Naive thymus-derived CD8-positive, alpha-beta T cell (primary cell): ENCODE data around the gene MED12. TPM values are rescaled to one million over a fixed set of nuclear protein-coding genes. Genes with fewer than 3 reads are reported as not detected.
A peak's percentile ranks its signal among the peaks of the same experiment; 100 is the strongest.

Source experiments
- ATAC-seq, 2 donors: fragments of 150-1000 bp; cut with Tn5 transposase in 1 of 2; sonication (Bioruptor Pico), chemical (Tn5 transposase) in 1 of 2; 1 replicate in 1 of 2; 2 replicates in 1 of 2; pipeline ENCODE4 v1.10.0; 2021; ENCODE audit warnings: mild to moderate bottlenecking in 2 of 2, moderate library complexity in 2 of 2
- POLR2A ChIA-PET: fragments of 350-600 bp; sonication (Branson Sonifier 250); formaldehyde crosslinking; loops from one replicate; lab custom pipeline; 2021; ENCODE audit warnings: antibody characterized with exemption; lab: Charles Lee
- DNase-seq, 10 donors: peaks; one replicate each; pipeline versions ENCODE4 v3.0.0 to v3.0.0-alpha.2; 2020 to 2022
- H3K27ac Mint-ChIP-seq, 10 donors: one replicate each; pipeline ENCODE4 v1.8.0; 2020 to 2022; ENCODE audit warnings: mild to moderate bottlenecking in 10 of 10, mixed read lengths in 10 of 10, moderate library complexity in 4 of 10, inconsistent platforms in 1 of 10
- H3K27me3 Mint-ChIP-seq, 5 donors: one replicate each; pipeline ENCODE4 v1.8.0; 2021 to 2022; ENCODE audit warnings: mixed read lengths in 5 of 5
- H3K36me3 Mint-ChIP-seq, 3 donors: one replicate each; pipeline ENCODE4 v1.8.0; 2020 to 2022; ENCODE audit warnings: mixed read lengths in 3 of 3, mild to moderate bottlenecking in 2 of 3, inconsistent platforms in 1 of 3
- H3K4me1 Mint-ChIP-seq, 4 donors: one replicate each; pipeline ENCODE4 v1.8.0; 2021 to 2022; ENCODE audit warnings: mixed read lengths in 4 of 4
- H3K4me3 Mint-ChIP-seq, 10 donors: one replicate each; pipeline ENCODE4 v1.8.0; 2020 to 2022; ENCODE audit warnings: mild to moderate bottlenecking in 10 of 10, mixed read lengths in 10 of 10, moderate library complexity in 6 of 10, inconsistent platforms in 1 of 10
- H3K9me3 Mint-ChIP-seq, 9 donors: one replicate each; pipeline ENCODE4 v1.8.0; 2020 to 2022; ENCODE audit warnings: mixed read lengths in 9 of 9, mild to moderate bottlenecking in 3 of 9, inconsistent platforms in 1 of 9, moderate library complexity in 1 of 9
- polyA plus RNA-seq, 3 donors: library from polyadenylated mRNA; unstranded; fragments of 300-500 nt; fragmentation: Illumina TruSeq; gene quantifications; one replicate each; pipeline ENCODE4 v1.2.3, GENCODE V29; 2021
- total RNA-seq, 8 experiments: library from RNA in 2 of 8; stranded (reverse) in 2 of 8; gene quantifications; one replicate each; pipeline ENCODE4 v1.2.3 and lab custom pipeline; 2021 to 2026

The MED12 gene
- total and polyA plus RNA-seq, 5 experiments from 2014 or later, result 6.6 to 80.0 (median 17.0) TPM

DNA sequence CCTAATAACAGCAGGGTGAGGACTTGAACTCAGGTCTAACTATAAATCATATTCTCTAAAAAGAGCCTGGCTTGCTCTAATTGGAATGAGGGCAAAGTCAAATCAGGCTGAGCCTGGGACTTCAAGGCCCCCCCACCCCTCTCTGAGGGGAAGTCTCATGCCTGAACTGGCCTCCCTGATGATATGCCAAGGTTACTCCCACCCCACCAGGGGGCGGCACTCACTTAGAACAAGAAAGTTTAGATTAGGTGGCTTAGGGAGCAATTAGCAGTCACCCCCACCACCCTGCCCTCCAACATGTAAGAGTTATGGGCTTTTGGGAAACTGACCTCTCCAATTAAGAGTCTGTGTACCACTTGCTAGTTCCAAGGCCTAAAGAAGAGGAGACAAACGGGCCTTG lies 20.1 kb upstream of the MED12 start:
- ATAC-seq (peak; percentile 42 to 43), DNase-seq (peak; percentile 64 to 90 (median 75))
- Mint-ChIP-seq H3K27me3 (no peaks in the 10 kb centered on the region), H3K9me3 (no peaks in the 10 kb centered on the region), H3K4me1 (peaks cover 22 to 66% (median 63%) of the 10 kb centered on the region in 4 donors), H3K4me3 (peak overlapping the region; percentile 16 to 71 (median 59)), H3K27ac (peak overlapping the region in 9 of 10 donors; percentile 25 to 87 (median 82)), H3K36me3 (peaks cover 0 to 3% (median 0%) of the 10 kb centered on the region in 3 donors)
- POLR2A ChIA-PET, result interaction anchor here (1.1 to 1.3 kb wide), 2 partner anchors 20 to 31 kb away, joined by 3 to 4 read pairs; partner anchors contain the start of gene MED12

DNA sequence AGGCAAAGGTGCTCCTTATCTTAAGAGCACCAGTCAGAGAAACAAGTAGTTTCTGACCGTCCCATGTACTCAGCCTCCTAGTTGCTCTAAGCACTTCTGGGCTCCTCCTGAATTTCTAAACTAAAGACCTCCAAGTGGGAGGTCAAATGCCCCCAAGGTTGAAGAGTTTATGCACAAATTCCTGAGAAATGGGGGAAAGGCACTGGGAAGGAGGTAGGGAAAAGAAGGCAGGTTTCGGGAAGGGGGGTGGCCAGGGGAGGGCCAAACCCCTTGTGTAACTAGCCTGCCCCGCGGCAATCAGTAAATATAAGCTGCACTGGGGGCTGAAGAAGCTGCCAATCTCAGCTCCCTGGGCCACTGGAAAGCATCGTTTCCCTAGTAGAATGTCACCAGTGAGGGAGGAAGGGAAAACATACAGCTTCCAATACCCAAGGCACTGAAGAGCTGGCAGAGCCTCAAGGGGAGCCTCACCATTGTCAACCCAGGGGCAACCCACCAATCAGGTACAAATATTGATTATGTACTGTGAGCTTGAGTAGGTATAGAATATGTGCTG lies 19.4 kb upstream of the MED12 start:
- Mint-ChIP-seq H3K27me3 (no peaks in the 10 kb centered on the region), H3K4me3 (peak overlapping the region in 6 of 10 donors; percentile 13 to 71 (median 54)), H3K36me3 (peaks cover 0 to 3% (median 0%) of the 10 kb centered on the region in 3 donors), H3K4me1 (peaks cover 26 to 74% (median 70%) of the 10 kb centered on the region in 4 donors), H3K9me3 (no peaks in the 10 kb centered on the region), H3K27ac (peak overlapping the region in 8 of 10 donors; percentile 64 to 91 (median 85))
- DNase-seq (no peak), ATAC-seq (no peak)
- POLR2A ChIA-PET, result interaction anchor here (1.0 to 10.6 kb wide), 7 partner anchors 9 to 267 kb away, joined by 3 to 134 read pairs (median 11); partner anchors contain the start of genes IL2RG, MED12 and TAF1

DNA sequence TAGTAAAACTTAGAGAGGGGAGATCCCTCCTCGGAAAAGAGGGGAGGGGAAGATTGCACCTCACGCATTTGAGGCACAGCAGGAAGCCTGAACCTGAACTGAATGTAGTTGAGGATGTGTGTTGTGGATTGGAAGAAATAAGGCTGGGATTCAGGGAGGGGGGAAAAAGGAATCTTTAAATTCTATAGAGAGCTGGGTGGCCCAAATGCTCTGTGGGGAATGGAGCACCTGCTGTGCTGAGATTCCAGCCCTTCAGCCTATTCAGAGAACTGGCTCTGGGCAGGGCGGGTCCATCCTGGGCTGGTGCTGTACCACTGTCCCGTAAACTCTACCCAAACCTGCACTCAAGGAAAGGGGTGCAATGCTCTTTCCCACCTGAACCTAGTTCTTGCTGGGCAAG lies 18.7 kb upstream of the MED12 start:
- Mint-ChIP-seq H3K4me1 (peaks cover 27 to 81% (median 77%) of the 10 kb centered on the region in 4 donors), H3K9me3 (no peaks in the 10 kb centered on the region), H3K36me3 (peaks cover 0 to 3% (median 0%) of the 10 kb centered on the region in 3 donors), H3K4me3 (peak overlapping the region in 8 of 10 donors; percentile 13 to 71 (median 54)), H3K27ac (peak overlapping the region in 9 of 10 donors; percentile 64 to 92 (median 84)), H3K27me3 (no peaks in the 10 kb centered on the region)
- DNase-seq (no peak), ATAC-seq (no peak)
- POLR2A ChIA-PET, result interaction anchor here (1.0 to 10.6 kb wide), 8 partner anchors 8 to 267 kb away, joined by 3 to 134 read pairs (median 12); partner anchors contain the start of genes IL2RG, MED12 and TAF1

DNA sequence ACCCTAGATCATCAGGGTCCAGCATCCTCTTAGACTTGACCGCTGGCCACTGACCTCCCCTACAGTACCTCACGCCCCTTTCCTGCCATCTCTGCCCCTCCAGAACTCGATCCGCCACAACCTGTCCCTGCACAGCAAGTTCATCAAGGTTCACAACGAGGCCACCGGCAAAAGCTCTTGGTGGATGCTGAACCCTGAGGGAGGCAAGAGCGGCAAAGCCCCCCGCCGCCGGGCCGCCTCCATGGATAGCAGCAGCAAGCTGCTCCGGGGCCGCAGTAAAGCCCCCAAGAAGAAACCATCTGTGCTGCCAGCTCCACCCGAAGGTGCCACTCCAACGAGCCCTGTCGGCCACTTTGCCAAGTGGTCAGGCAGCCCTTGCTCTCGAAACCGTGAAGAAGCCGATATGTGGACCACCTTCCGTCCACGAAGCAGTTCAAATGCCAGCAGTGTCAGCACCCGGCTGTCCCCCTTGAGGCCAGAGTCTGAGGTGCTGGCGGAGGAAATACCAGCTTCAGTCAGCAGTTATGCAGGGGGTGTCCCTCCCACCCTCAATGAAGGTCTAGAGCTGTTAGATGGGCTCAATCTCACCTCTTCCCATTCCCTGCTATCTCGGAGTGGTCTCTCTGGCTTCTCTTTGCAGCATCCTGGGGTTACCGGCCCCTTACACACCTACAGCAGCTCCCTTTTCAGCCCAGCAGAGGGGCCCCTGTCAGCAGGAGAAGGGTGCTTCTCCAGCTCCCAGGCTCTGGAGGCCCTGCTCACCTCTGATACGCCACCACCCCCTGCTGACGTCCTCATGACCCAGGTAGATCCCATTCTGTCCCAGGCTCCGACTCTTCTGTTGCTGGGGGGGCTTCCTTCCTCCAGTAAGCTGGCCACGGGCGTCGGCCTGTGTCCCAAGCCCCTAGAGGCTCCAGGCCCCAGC lies 17.6 kb upstream of the MED12 start:
- Mint-ChIP-seq H3K4me1 (peaks cover 28 to 83% (median 79%) of the 10 kb centered on the region in 4 donors), H3K4me3 (peak overlapping the region in 6 of 10 donors; percentile 28 to 77 (median 51))
- POLR2A ChIA-PET, result interaction anchor here (0.6 to 10.6 kb wide), 13 partner anchors 9 to 265 kb away, joined by 3 to 134 read pairs (median 5); partner anchors contain the start of genes IL2RG, MED12, SNX12 and TAF1

DNA sequence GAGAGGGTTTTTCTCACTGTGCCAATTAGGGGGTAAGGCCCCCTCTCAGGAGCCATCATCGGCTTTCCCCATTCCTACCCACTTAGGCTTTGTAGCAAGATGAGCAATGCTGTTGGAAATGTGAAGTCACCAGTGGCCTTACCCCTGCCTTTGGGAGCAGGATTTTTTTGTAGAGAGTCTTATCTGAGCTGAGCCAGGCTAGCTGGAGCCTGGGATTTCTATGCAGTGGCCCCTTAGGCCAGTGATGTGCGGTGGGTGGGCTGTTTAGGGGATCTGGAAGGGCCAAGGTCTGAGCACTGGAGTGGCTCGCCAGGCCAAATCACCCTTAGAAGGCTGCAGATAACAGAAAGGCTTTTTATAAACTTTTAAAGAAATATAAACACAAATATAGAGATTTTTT lies 16.1 kb upstream of the MED12 start:
- POLR2A ChIA-PET, result interaction anchor here (0.9 to 10.6 kb wide), 10 partner anchors 9 to 264 kb away, joined by 3 to 134 read pairs (median 5); partner anchors contain the start of genes IL2RG, MED12 and TAF1
- Mint-ChIP-seq H3K27ac (peak overlapping the region; percentile 90 to 97 (median 94)), H3K36me3 (peaks cover 0 to 21% (median 5%) of the 10 kb centered on the region in 3 donors), H3K27me3 (no peaks in the 10 kb centered on the region), H3K4me1 (peaks cover 36 to 89% (median 85%) of the 10 kb centered on the region in 4 donors), H3K4me3 (peak overlapping the region in 7 of 10 donors; percentile 12 to 88 (median 66)), H3K9me3 (no peaks in the 10 kb centered on the region)
- no peak for ATAC-seq
- no peak for DNase-seq

More for the DNA sequence above, 17.6 kb upstream of the MED12 start:
- Mint-ChIP-seq H3K36me3 (peaks cover 0 to 7% (median 1%) of the 10 kb centered on the region in 3 donors), H3K9me3 (no peaks in the 10 kb centered on the region), H3K27ac (peak overlapping the region; percentile 77 to 97 (median 93)), H3K27me3 (no peaks in the 10 kb centered on the region)
- DNase-seq (peak in 4 of 10 donors; percentile 14 to 70 (median 24)), ATAC-seq (peak; percentile 35 to 45)

DNA sequence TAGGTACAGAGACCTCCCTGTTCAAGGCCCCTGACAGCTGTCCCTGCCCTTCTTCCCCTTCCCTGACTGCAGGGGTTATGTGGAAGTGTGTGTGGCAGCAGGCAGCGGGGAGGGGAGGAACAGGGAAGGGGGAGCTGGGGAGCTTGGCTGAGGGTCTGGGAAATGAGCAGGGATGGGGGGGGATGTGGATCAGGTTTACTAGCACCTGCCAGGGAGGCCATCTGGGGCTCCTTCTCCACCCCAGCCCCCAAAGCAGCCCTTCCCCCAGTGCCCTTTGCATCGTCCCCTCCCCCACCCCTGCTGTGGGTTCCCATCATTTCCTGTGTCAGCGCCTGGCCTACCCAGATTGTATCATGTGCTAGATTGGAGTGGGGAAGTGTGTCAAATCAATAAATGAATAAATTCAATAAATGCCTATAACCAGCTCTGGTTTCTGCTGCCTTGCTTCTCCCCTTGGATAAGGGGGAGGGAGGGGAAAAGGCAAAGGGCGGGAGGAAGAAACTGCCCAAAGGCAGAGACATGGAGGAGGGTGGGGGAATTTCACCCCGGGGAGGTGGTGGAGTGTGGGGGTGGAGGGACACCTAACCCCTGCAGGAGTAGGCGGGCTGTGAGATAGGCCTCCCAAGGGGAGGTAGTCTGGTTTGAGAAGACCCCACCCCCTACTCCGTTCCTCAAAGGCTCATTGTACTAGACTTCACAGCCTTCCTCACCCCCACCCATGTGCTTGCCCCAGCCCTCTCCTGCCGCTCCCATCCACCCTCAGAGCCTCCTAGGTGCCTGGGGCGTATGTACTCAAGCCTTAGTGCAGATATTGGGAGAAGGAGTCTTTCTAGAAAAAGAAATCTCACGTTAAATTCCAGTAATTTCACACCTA lies 15.0 kb upstream of the MED12 start:
- POLR2A ChIA-PET, result interaction anchor here (0.9 to 10.6 kb wide), 9 partner anchors 8 to 430 kb away, joined by 3 to 134 read pairs (median 5); partner anchors contain the start of genes IL2RG, MED12, NONO and OGT
- Mint-ChIP-seq H3K9me3 (no peaks in the 10 kb centered on the region), H3K36me3 (peaks cover 0 to 31% (median 10%) of the 10 kb centered on the region in 3 donors), H3K4me3 (peak overlapping the region; percentile 73 to 88 (median 80)), H3K27me3 (no peaks in the 10 kb centered on the region), H3K4me1 (peaks cover 39 to 90% (median 89%) of the 10 kb centered on the region in 4 donors), H3K27ac (peak overlapping the region; percentile 90 to 97 (median 94))
- ATAC-seq (peak; percentile 41 to 58), DNase-seq (peak; percentile 28 to 78 (median 50))

DNA sequence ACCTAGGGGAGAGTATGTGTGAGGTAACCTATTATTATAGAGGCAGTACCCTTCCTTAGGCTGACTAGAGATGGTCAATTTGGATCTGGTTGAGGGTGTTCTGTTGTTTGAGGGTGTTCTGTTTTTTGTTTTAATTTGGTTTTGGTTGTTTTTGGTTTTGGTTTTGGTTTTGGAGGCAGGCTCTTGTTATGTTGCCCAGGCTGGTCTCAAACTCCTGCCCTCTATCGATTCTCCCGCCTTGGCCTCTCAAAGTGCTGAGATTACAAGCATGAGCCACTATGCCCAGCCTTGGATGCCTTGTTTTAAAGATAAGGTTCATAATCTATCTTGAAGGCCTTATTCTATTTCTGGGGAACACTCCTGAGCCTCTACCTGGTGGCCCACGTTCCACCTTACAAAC lies 12.8 kb upstream of the MED12 start:
- peak in 1 of 2 donors; percentile 3 for ATAC-seq
- peak overlapping the region; percentile 87 to 99 (median 96) for H3K27ac Mint-ChIP-seq
- H3K4me3 Mint-ChIP-seq, result peak overlapping the region; percentile 38 to 98 (median 80)
- no peaks in the 10 kb centered on the region for H3K27me3 Mint-ChIP-seq
- peaks cover 7 to 53% (median 29%) of the 10 kb centered on the region in 3 donors for H3K36me3 Mint-ChIP-seq
- no peaks in the 10 kb centered on the region for H3K9me3 Mint-ChIP-seq
- DNase-seq, result no peak
- POLR2A ChIA-PET, result interaction anchor here (0.9 to 10.6 kb wide), 5 partner anchors 8 to 972 kb away, joined by 3 to 134 read pairs (median 7); partner anchors contain the start of genes FOXO4, IGBP1 and MED12
- H3K4me1 Mint-ChIP-seq, result peaks cover 39 to 91% (median 79%) of the 10 kb centered on the region in 4 donors

DNA sequence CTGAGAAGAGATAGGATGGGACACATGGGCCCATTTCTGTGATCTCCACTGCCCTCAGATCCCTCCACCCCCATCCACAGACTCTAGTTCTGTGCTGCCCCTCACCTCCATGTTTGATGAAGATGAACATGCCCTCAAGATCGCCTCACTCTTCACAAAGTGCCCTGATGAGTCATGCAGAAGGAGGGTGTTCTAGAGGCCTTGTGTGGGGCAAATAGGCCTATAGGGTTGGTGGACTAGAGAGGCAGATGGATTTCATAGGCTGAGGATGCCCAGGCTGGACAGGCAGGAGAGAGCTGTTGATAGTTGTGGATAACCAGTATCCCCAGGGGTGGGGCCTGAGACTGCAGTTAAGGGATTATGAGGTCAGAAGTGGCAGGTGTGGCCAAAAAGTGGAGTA lies 12.0 kb upstream of the MED12 start, which contains the start of gene CXorf65:
Gene CXorf65, minus strand, starts transcription at position 314 of the 400 bp plus-strand sequence. Its CDS starts 184 bp downstream, at position 130.
- POLR2A ChIA-PET, result interaction anchor here (0.9 to 10.6 kb wide), 4 partner anchors 8 to 973 kb away, joined by 3 to 134 read pairs (median 8); partner anchors contain the start of genes FOXO4, IGBP1 and MED12
- H3K36me3 Mint-ChIP-seq, result peaks cover 15 to 54% (median 33%) of the 10 kb centered on the region in 3 donors
- H3K27ac Mint-ChIP-seq, result peak within 1 kb of the TSS; percentile 92 to 100 (median 98)
- H3K27me3 Mint-ChIP-seq, result peaks cover 0 to 2% (median 0%) of the 10 kb centered on the region in 5 donors
- DNase-seq (no peak), ATAC-seq (peak in 1 of 2 donors; percentile 16)
- peak within 1 kb of the TSS; percentile 83 to 98 (median 96) for H3K4me3 Mint-ChIP-seq
- peaks cover 33 to 86% (median 71%) of the 10 kb centered on the region in 4 donors for H3K4me1 Mint-ChIP-seq
- H3K9me3 Mint-ChIP-seq, result no peaks in the 10 kb centered on the region

DNA sequence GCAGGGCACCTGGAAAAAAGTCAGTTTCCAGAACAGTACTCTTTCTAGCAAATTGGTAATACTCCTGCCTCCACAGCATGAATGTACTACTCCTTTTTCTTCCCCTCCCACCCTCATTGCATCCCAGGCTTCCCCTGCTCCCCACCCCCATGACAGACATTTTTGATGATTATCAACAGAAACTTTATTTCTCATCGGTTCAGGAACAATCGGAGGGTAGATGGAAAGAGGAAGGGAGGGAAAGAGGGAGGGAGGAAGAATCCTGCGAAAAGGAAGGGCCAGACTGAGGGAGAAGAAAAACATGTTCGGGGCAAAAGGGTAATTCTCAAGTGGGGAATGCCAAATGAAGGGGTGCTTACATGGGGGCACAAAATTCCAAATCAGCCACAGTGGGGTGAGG lies 11.2 kb upstream of the MED12 start:
- Mint-ChIP-seq H3K27me3 (peaks cover 0 to 2% (median 0%) of the 10 kb centered on the region in 5 donors), H3K36me3 (peaks cover 16 to 54% (median 33%) of the 10 kb centered on the region in 3 donors), H3K4me1 (peaks cover 34 to 83% (median 68%) of the 10 kb centered on the region in 4 donors), H3K9me3 (no peaks in the 10 kb centered on the region), H3K4me3 (peak overlapping the region; percentile 83 to 98 (median 96)), H3K27ac (peak overlapping the region; percentile 92 to 100 (median 98))
- POLR2A ChIA-PET, result interaction anchor here (10.6 kb wide), 1 partner anchor 11 kb away, joined by 134 read pairs; the partner anchor contains the start of gene MED12
- DNase-seq (no peak), ATAC-seq (no peak)

DNA sequence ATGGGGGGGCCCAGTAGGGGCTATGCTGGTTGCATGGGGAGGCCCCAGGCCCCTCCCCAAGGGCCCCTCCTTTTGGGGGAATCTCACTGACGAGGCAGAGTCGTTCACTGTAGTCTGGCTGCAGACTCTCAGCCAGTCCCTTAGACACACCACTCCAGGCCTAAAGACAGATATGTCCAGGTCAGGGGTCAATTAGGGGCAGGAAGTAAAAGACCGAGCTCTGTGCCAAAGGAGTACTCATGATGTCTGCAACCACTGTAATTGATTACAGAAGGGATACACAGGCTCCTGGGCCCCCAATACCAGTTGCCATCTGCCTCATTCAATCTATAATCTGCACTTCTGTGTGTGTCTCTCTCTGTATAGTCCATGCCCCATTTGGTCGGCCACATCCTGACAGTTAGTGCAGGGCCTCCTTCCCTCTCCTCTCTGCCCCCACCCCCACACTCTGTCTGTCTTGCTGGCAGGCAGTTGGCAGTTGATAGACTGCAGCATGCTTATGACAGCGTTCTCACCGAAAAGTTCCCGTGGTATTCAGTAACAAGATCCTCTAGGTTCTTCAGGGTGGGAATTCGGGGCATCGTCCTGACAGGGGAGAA lies 10.5 kb upstream of the MED12 start:
- ATAC-seq (peak in 1 of 2 donors; percentile 12), DNase-seq (peak in 8 of 10 donors; percentile 11 to 80 (median 44))
- peaks cover 0 to 2% (median 0%) of the 10 kb centered on the region in 5 donors for H3K27me3 Mint-ChIP-seq
- peak overlapping the region; percentile 83 to 98 (median 96) for H3K4me3 Mint-ChIP-seq
- POLR2A ChIA-PET, result interaction anchor here (1.0 to 10.6 kb wide), 2 partner anchors 8 to 11 kb away, joined by 5 to 134 read pairs; partner anchors contain the start of gene MED12
- no peaks in the 10 kb centered on the region for H3K9me3 Mint-ChIP-seq
- peaks cover 16 to 54% (median 33%) of the 10 kb centered on the region in 3 donors for H3K36me3 Mint-ChIP-seq
- peaks cover 37 to 82% (median 66%) of the 10 kb centered on the region in 4 donors for H3K4me1 Mint-ChIP-seq
- H3K27ac Mint-ChIP-seq, result peak overlapping the region; percentile 94 to 100 (median 98)
